Mucosa of descending colon (tissue), 3 donors: ENCODE measurements around the gene PHLPP1. TPM values are rescaled to one million over a fixed set of nuclear protein-coding genes. Genes with fewer than 3 reads are reported as not detected.

ENCODE experiments used
- ATAC-seq: fragments of 200-7000 bp; cut with Tn5 transposase; one replicate; pipeline ENCODE4 v1.9.1; 2020; ENCODE audit warnings: mild to moderate bottlenecking, moderate library complexity
- DNase-seq, 3 donors: peaks; one replicate each; pipeline ENCODE4 v3.0.0-alpha.2; 2020
- H3K36me3 ChIP-seq: fragments of 200-600 bp; one replicate; pipeline ENCODE4 v1.8.0; 2021; ENCODE audit warnings: low read depth, mild to moderate bottlenecking
- H3K4me1 ChIP-seq: fragments of 200-600 bp; one replicate; pipeline ENCODE4 v1.8.0; 2021; ENCODE audit warnings: low read depth, mild to moderate bottlenecking
- H3K4me3 ChIP-seq: fragments of 200-600 bp; one replicate; pipeline ENCODE4 v1.8.0; 2021; ENCODE audit warnings: mild to moderate bottlenecking
- H3K9me3 ChIP-seq: fragments of 200-600 bp; one replicate; pipeline ENCODE4 v1.8.0; 2021; ENCODE audit warnings: mild to moderate bottlenecking
- intact Hi-C, 2 donors: fragments of 100-400 bp; cut with DNase I in 1 of 2; cut with micrococcal nuclease in 1 of 2; formaldehyde crosslinking; loops; one replicate each; pipeline versions ENCODE4 v1.11.0 to v1.11.1; 2022; cut with DNase I, micrococcal nuclease
- total RNA-seq, 3 donors: library from RNA; stranded (reverse); fragmentation: NEBNext Ultra II Directional in 2 of 3; extraction: Animal tissue kit (Norgen Biotek cat#: 25700) in 2 of 3; gene quantifications; one replicate each; pipeline versions ENCODE4 v1.2.1 to v1.2.4, GENCODE V29; 2021 to 2023
- TF ChIP-seq, protein P1 (sequence below): fragments of 200-600 bp; IDR thresholded peaks from one replicate; pipeline ENCODE4 v1.8.0; 2022; ENCODE audit warnings: antibody characterized with exemption, mild to moderate bottlenecking
- donor health status: DM: no; HTN: no; CAD: no; lungs with moderate emphysema.
- donor health status: DM: no; HTN: no; CAD: no.
- donor health status: DM: no; HTN: yes; CAD: no.

PHLPP1 gene
- total RNA-seq, 3 donors from 2014 or later: 17.9 to 28.9 (median 19.7) TPM

DNA sequence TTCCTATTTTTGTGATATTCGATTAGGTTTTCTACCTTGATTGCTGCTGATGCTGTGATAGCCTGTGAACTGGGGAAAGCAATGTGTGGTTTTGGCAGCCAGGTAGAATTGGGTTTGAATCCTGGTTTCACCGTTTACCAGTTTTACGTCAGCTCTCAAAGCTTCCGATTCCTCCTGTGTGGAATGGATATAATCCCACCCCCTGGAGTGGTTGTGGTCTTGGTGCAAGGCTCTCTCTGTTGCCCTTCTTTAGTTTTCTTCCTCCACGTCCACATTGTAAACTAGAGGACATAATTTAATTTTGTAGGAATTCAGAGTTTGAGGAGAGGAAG is 45.0 kb downstream of the PHLPP1 start:
- DNase-seq (no peak), ATAC-seq (no peak)
- Histone ChIP-seq H3K9me3 (no peaks in the 10 kb centered on the region), H3K36me3 (no peaks in the 10 kb centered on the region), H3K4me3 (no peak overlapping the region), H3K4me1 (peaks cover 5% of the 10 kb centered on the region)
- intact Hi-C loops: no loop called here
- TF ChIP-seq, protein P1, sequence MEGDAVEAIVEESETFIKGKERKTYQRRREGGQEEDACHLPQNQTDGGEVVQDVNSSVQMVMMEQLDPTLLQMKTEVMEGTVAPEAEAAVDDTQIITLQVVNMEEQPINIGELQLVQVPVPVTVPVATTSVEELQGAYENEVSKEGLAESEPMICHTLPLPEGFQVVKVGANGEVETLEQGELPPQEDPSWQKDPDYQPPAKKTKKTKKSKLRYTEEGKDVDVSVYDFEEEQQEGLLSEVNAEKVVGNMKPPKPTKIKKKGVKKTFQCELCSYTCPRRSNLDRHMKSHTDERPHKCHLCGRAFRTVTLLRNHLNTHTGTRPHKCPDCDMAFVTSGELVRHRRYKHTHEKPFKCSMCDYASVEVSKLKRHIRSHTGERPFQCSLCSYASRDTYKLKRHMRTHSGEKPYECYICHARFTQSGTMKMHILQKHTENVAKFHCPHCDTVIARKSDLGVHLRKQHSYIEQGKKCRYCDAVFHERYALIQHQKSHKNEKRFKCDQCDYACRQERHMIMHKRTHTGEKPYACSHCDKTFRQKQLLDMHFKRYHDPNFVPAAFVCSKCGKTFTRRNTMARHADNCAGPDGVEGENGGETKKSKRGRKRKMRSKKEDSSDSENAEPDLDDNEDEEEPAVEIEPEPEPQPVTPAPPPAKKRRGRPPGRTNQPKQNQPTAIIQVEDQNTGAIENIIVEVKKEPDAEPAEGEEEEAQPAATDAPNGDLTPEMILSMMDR: no peak

DNA sequence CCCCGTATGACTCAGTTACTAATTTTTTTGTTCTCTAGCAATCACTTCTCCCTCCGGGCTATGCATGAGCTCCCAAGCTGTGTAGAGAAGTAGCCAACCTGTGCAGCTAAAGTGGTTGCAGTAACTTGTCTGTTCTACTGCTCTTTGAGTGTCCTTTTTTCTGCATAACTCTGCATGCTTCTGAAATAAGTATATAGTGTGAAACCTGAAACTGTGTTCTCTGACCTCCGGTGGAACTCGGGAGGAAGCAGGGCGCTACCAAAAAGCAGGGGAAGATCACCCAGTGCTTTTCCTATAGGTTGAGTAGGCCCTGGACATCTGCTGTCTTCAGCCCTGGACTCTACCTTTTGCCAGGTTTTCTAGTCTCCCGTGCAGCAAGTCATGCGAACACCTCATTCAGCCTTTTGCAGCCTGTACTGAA is 47.8 kb downstream of the PHLPP1 start:
- ATAC-seq: no peak
- Histone ChIP-seq H3K36me3 (no peaks in the 10 kb centered on the region), H3K9me3 (no peaks in the 10 kb centered on the region), H3K4me3 (no peak overlapping the region), H3K4me1 (no peaks in the 10 kb centered on the region)
- TF ChIP-seq, protein P1: no peak
- intact Hi-C loops: no loop called here
- DNase-seq: no peak

DNA sequence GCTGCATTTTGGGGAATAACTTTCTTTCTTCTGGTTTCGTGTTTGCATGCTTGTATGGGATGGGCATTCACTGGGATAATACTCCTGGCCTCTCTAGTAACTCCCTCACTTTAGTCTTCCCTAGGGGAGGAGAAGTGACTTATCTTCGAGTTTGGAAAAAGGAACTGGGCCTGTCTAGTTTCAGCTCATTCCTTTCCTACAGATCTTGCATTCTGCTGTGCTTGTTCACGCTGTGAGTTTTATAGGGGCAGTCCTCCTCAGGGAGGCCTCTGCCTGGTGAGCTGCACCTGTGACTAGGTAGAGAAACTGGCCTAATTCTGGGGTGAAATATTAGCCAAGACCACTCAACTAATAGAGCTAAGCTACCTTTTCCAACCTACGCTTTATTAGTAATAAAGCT is 50.9 kb downstream of the PHLPP1 start:
- H3K36me3 ChIP-seq: no peaks in the 10 kb centered on the region
- intact Hi-C loops: no loop called here
- H3K4me3 ChIP-seq: no peak overlapping the region
- H3K4me1 ChIP-seq: no peaks in the 10 kb centered on the region
- no peak for ATAC-seq
- TF ChIP-seq, protein P1: no peak
- H3K9me3 ChIP-seq: no peaks in the 10 kb centered on the region
- no peak for DNase-seq

GRCh38 chr18:62767321-62767720 is 52.0 kb downstream of the PHLPP1 start:
- Histone ChIP-seq H3K4me3 (no peak overlapping the region), H3K9me3 (no peaks in the 10 kb centered on the region), H3K36me3 (no peaks in the 10 kb centered on the region), H3K4me1 (no peaks in the 10 kb centered on the region)
- TF ChIP-seq, protein P1: no peak
- intact Hi-C loops: no loop called here
- ATAC-seq (no peak), DNase-seq (no peak)

- TF ChIP-seq, protein P1: no peak
- Histone ChIP-seq H3K36me3 (no peaks in the 10 kb centered on the region), H3K4me3 (no peak overlapping the region), H3K4me1 (no peaks in the 10 kb centered on the region), H3K9me3 (no peaks in the 10 kb centered on the region)
- ATAC-seq: peak; percentile 65
- intact Hi-C loops: no loop called here
- no peak for DNase-seq
Observed at GRCh38 chr18:62767836-62768557, 52.7 kb downstream of the PHLPP1 start.

DNA sequence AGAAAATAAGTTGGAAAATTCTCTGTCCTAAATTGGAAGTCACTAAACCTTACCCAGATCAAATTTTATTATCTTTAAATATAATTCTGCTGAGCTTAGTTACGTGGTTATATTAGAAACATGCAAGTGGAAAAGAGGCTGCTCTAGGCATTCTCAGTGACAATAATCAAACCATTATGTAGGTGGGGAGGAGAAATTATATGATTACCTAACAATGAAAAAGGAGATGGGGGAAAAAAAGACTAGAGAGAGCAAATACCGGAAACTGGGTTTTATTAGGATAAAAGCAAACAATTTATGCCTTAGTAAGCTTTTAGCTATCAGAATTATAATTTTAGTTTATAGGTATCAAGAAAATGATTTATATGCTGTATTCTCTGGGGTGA is 53.2 kb downstream of the PHLPP1 start:
- TF ChIP-seq, protein P1: no peak
- intact Hi-C loops: no loop called here
- no peak overlapping the region for H3K4me3 ChIP-seq
- no peaks in the 10 kb centered on the region for H3K9me3 ChIP-seq
- ATAC-seq: no peak
- H3K36me3 ChIP-seq: no peaks in the 10 kb centered on the region
- H3K4me1 ChIP-seq: peaks cover 1% of the 10 kb centered on the region
- DNase-seq: no peak
